ENCODE measurements around the gene SHISA4. TPM values are rescaled to one million over a fixed set of nuclear protein-coding genes. Genes with fewer than 3 reads are reported as not detected.

Gene SHISA4
- total RNA-seq, 4 donors from 2014 or later: 2.2 to 6.7 (median 4.6) TPM

DNA sequence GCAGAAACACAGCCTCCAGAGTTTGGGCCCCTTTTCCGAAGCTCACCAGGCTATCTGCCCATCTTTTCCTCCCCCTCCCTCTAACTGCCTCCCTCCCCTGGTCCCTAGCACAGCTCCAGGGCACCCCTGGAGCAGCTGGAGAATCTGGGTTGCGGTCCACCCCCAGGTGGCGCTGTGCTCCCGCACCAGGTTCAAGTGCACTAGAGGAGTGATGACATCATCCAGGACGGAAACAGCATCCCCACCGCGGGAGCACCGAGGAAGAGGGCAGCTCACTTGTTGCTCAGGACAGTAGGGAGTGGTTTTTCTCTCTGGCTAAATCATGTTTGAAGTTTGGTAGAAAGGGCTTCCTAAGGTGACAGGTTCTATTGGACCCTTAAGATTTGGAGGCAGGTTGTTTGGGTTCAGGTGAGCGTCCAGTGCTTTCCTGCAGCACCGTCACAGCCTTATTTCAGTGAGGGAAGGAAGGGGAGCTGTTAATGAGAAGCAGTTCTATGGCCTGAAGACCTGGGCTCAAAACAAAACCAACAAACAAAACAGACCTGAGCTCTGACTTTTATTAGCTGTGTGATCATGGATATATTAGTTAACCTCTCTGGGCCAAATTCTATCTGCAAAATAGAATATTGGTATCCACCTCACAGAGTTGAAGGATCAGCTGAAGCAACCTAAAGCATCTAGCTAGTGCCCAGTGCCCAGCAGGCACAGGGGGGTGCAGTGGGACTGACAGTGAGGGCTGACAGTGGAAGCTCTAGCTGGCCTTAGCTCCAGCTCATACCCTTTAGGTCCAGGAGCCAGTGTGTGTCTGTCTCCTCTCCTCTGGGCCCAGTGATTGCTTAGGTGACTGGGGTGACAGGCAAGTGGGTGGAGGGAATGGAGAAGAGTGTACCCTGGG, 7.5 kb downstream of the SHISA4 start:
- Histone ChIP-seq H3K27me3 (no peaks in the 10 kb centered on the region), H3K27ac (peak overlapping the region; percentile 64 to 86 (median 74)), H3K9me3 (no peaks in the 10 kb centered on the region), H3K4me3 (no peak overlapping the region), H3K4me1 (peaks cover 0 to 30% (median 1%) of the 10 kb centered on the region in 4 donors), H3K36me3 (no peaks in the 10 kb centered on the region)
- DNase-seq: peak; percentile 92
- in situ Hi-C loops (cut with MboI; ENCODE audit: low pct_ligation_motif_present in 1 of 4, low pct_unique_long_range_greater_than_20kb in 1 of 4, low sequenced_read_pairs in 3 of 4): loop anchor here in 3 of 4 donors (10.0 to 25.0 kb wide), 3 partner anchors 79 to 241 kb away; partner anchors contain the start of genes ARL8A (in 2 of the 3) and GPR37L1 (in 1 of the 3)
- 15% methylated on average over 8 of the region's 10 CpGs; no CpG with 5 or more reads in 1 of the 2 donors for WGBS, 2 donors (ENCODE audit: low coverage in 1 of 2)
- TF ChIP-seq POLR2A (IDR thresholded peaks at IDR 0.05): peak; percentile 11
- peak; percentile 47 to 80 (median 72) for TF ChIP-seq POLR2AphosphoS5 (IDR thresholded peaks at IDR 0.05)
- no peak for TF ChIP-seq EP300 (IDR thresholded peaks at IDR 0.05; ENCODE audit: low read depth)
- TF ChIP-seq, protein P1, sequence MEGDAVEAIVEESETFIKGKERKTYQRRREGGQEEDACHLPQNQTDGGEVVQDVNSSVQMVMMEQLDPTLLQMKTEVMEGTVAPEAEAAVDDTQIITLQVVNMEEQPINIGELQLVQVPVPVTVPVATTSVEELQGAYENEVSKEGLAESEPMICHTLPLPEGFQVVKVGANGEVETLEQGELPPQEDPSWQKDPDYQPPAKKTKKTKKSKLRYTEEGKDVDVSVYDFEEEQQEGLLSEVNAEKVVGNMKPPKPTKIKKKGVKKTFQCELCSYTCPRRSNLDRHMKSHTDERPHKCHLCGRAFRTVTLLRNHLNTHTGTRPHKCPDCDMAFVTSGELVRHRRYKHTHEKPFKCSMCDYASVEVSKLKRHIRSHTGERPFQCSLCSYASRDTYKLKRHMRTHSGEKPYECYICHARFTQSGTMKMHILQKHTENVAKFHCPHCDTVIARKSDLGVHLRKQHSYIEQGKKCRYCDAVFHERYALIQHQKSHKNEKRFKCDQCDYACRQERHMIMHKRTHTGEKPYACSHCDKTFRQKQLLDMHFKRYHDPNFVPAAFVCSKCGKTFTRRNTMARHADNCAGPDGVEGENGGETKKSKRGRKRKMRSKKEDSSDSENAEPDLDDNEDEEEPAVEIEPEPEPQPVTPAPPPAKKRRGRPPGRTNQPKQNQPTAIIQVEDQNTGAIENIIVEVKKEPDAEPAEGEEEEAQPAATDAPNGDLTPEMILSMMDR (IDR thresholded peaks at IDR 0.05): peak; percentile 89 to 97 (median 91)
- intact Hi-C loops (cut with DNase I; ENCODE audit: low total_unique reads): loop anchor here (2.0 kb wide), 1 partner anchor 51 kb away; the partner anchor contains the start of gene LMOD1

GRCh38 chr1:201896951-201897391, 8.3 kb downstream of the SHISA4 start:
- Histone ChIP-seq H3K27ac (peak overlapping the region; percentile 64 to 86 (median 74)), H3K9me3 (no peaks in the 10 kb centered on the region), H3K27me3 (no peaks in the 10 kb centered on the region), H3K4me3 (no peak overlapping the region), H3K4me1 (peaks cover 0 to 33% (median 1%) of the 10 kb centered on the region in 4 donors), H3K36me3 (no peaks in the 10 kb centered on the region)
- 45 to 50% methylated on average over 1 to 2 of the region's 2 CpGs for WGBS, 2 donors (ENCODE audit: low coverage in 1 of 2)
- DNase-seq: peak; percentile 44
- TF ChIP-seq POLR2AphosphoS5 (IDR thresholded peaks at IDR 0.05): peak in 1 of 3 donors; percentile 34
- TF ChIP-seq, protein P1 (IDR thresholded peaks at IDR 0.05): no peak
- in situ Hi-C loops (cut with MboI; ENCODE audit: low pct_ligation_motif_present in 1 of 4, low pct_unique_long_range_greater_than_20kb in 1 of 4, low sequenced_read_pairs in 3 of 4) (loop anchor here in 3 of 4 donors (10.0 to 25.0 kb wide), 3 partner anchors 78 to 240 kb away; partner anchors contain the start of genes ARL8A (in 2 of the 3) and GPR37L1 (in 1 of the 3)), intact Hi-C loops (cut with DNase I; ENCODE audit: low total_unique reads) (loop anchor here (2.0 kb wide), 1 partner anchor 50 kb away; the partner anchor contains the start of gene LMOD1)

- H3K9me3 ChIP-seq: no peaks in the 10 kb centered on the region
- in situ Hi-C loops (cut with MboI; ENCODE audit: low pct_ligation_motif_present in 1 of 4, low pct_unique_long_range_greater_than_20kb in 1 of 4, low sequenced_read_pairs in 3 of 4) (loop anchor here in 3 of 4 donors (10.0 to 25.0 kb wide), 3 partner anchors 76 to 239 kb away; partner anchors contain the start of genes ARL8A (in 2 of the 3) and GPR37L1 (in 1 of the 3)), intact Hi-C loops (cut with DNase I; ENCODE audit: low total_unique reads) (no loop called here)
- TF ChIP-seq POLR2A (IDR thresholded peaks at IDR 0.05): no peak
- TF ChIP-seq, protein P1 (IDR thresholded peaks at IDR 0.05): no peak
- TF ChIP-seq EP300 (IDR thresholded peaks at IDR 0.05; ENCODE audit: low read depth): no peak
- TF ChIP-seq POLR2AphosphoS5 (IDR thresholded peaks at IDR 0.05): no peak
- no peak overlapping the region for H3K4me3 ChIP-seq
- WGBS, 2 donors (ENCODE audit: low coverage in 1 of 2): 63 to 70% methylated on average over 4 of the region's 4 CpGs
- DNase-seq: no peak
- H3K27ac ChIP-seq: peak overlapping the region; percentile 64 to 86 (median 74)
- H3K36me3 ChIP-seq: no peaks in the 10 kb centered on the region
- H3K4me1 ChIP-seq: peaks cover 0 to 45% (median 6%) of the 10 kb centered on the region in 4 donors
- no peaks in the 10 kb centered on the region for H3K27me3 ChIP-seq
Observed at GRCh38 chr1:201898240-201898894, 9.7 kb downstream of the SHISA4 start.
